Type B pancreatic cell (in vitro differentiated cells): ENCODE measurements around the gene SLC39A1. TPM values are rescaled to one million over a fixed set of nuclear protein-coding genes. Genes with fewer than 3 reads are reported as not detected.

ENCODE experiments used
- DNase-seq: peaks from one replicate; pipeline ENCODE4 v3.0.0; 2021; ENCODE audit warnings: mixed read lengths; ENCODE audit not compliant: unreplicated experiment; ENCODE audit errors: extremely low spot score
- H3K27ac Mint-ChIP-seq: 2 replicates; pipeline ENCODE4 v1.8.0; 2021; ENCODE audit warnings: mild to moderate bottlenecking, mixed read lengths
- H3K27me3 Mint-ChIP-seq: 2 replicates; pipeline ENCODE4 v1.8.0; 2021; ENCODE audit warnings: mixed read lengths
- H3K36me3 Mint-ChIP-seq: 2 replicates; pipeline ENCODE4 v1.8.0; 2021; ENCODE audit warnings: mixed read lengths
- H3K4me1 Mint-ChIP-seq: one replicate; pipeline ENCODE4 v1.8.0; 2021; ENCODE audit warnings: mixed read lengths; ENCODE audit not compliant: unreplicated experiment
- H3K4me3 Mint-ChIP-seq: 2 replicates; pipeline ENCODE4 v1.8.0; 2021; ENCODE audit warnings: mild to moderate bottlenecking, mixed read lengths
- H3K9me3 Mint-ChIP-seq: 2 replicates; pipeline ENCODE4 v1.8.0; 2021; ENCODE audit warnings: mixed read lengths
- CTCF ChIP-seq: fragments of 200-600 bp; sonication (generic); conservative IDR thresholded peaks from 2 replicates; pipeline ENCODE4 v1.5.0; 2021; ENCODE audit warnings: antibody characterized with exemption, mild to moderate bottlenecking
- total RNA-seq: library from RNA; stranded (reverse); gene quantifications from 2 replicates; pipeline ENCODE4 v1.2.1, GENCODE V29; 2021; ENCODE audit warnings: low replicate concordance

The SLC39A1 gene
- total RNA-seq, 1 donor from 2014 or later = 75.7 TPM

- peaks cover 4% of the 10 kb centered on the region for H3K4me1 Mint-ChIP-seq
- no peak for DNase-seq
- H3K36me3 Mint-ChIP-seq = no peaks in the 10 kb centered on the region
- H3K27ac Mint-ChIP-seq = no peak overlapping the region
- H3K9me3 Mint-ChIP-seq = no peaks in the 10 kb centered on the region
- no peak for TF ChIP-seq CTCF
- no peak overlapping the region for H3K4me3 Mint-ChIP-seq
- H3K27me3 Mint-ChIP-seq = no peaks in the 10 kb centered on the region
Measured at GRCh38 chr1:153929426-153929825, 33.9 kb downstream of the SLC39A1 start.

- Mint-ChIP-seq H3K9me3 (no peaks in the 10 kb centered on the region), H3K4me1 (peaks cover 4% of the 10 kb centered on the region), H3K27ac (no peak overlapping the region), H3K27me3 (no peaks in the 10 kb centered on the region), H3K36me3 (no peaks in the 10 kb centered on the region), H3K4me3 (no peak overlapping the region)
- no peak for DNase-seq
- no peak for TF ChIP-seq CTCF
Measured at GRCh38 chr1:153928791-153929341, 34.5 kb downstream of the SLC39A1 start.

- DNase-seq = no peak
- Mint-ChIP-seq H3K36me3 (no peaks in the 10 kb centered on the region), H3K4me1 (peaks cover 4% of the 10 kb centered on the region), H3K4me3 (no peak overlapping the region), H3K9me3 (no peaks in the 10 kb centered on the region), H3K27me3 (no peaks in the 10 kb centered on the region), H3K27ac (no peak overlapping the region)
- TF ChIP-seq CTCF = no peak
Measured at GRCh38 chr1:153928245-153928644, 35.1 kb downstream of the SLC39A1 start.

GRCh38 chr1:153926405-153926804 is 36.9 kb downstream of the SLC39A1 start:
- no peaks in the 10 kb centered on the region for H3K36me3 Mint-ChIP-seq
- H3K4me1 Mint-ChIP-seq = peaks cover 6% of the 10 kb centered on the region
- TF ChIP-seq CTCF = no peak
- DNase-seq = no peak
- no peak overlapping the region for H3K27ac Mint-ChIP-seq
- peaks cover 3% of the 10 kb centered on the region for H3K27me3 Mint-ChIP-seq
- H3K9me3 Mint-ChIP-seq = no peaks in the 10 kb centered on the region
- no peak overlapping the region for H3K4me3 Mint-ChIP-seq

GRCh38 chr1:153922972-153923925 is 40.1 kb downstream of the SLC39A1 start, which contains the start of gene GATAD2B:
Gene GATAD2B (minus strand): TSS chr1:153922972. CDS start chr1:153828347, 94,625 bp downstream.
- no peaks in the 10 kb centered on the region for H3K36me3 Mint-ChIP-seq
- H3K4me1 Mint-ChIP-seq = peaks cover 34% of the 10 kb centered on the region
- peak; percentile 97 for DNase-seq
- no peaks in the 10 kb centered on the region for H3K9me3 Mint-ChIP-seq
- no peak for TF ChIP-seq CTCF
- peaks cover 3% of the 10 kb centered on the region for H3K27me3 Mint-ChIP-seq
- H3K27ac Mint-ChIP-seq = peak within 1 kb of the TSS; percentile 95
- H3K4me3 Mint-ChIP-seq = peak within 1 kb of the TSS; percentile 96
